ENCODE data around the gene TSHZ2.

TSHZ2 gene

DNA sequence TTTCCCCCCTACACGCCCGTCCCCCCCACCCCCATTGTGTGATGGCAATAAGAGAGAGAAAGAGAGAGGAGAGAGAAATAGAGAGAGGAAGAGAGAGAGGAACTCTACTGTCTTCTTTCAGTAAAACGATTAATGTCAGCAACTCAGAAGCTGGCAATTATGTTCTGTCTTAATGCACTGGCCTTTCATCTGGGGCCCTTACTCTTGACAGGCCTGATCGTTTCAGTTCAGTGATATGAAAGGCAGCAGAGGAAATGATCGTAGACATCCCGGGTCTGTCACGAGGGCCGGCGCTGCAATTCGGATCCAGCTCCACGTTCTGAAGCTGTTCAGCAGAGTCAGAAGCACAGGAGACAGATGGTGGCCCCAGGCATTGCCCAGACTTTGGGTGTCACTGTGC lies 312.5 kb downstream of the TSHZ2 start:
- DNase-seq (ENCODE audit: low spot score), result no peak

DNA sequence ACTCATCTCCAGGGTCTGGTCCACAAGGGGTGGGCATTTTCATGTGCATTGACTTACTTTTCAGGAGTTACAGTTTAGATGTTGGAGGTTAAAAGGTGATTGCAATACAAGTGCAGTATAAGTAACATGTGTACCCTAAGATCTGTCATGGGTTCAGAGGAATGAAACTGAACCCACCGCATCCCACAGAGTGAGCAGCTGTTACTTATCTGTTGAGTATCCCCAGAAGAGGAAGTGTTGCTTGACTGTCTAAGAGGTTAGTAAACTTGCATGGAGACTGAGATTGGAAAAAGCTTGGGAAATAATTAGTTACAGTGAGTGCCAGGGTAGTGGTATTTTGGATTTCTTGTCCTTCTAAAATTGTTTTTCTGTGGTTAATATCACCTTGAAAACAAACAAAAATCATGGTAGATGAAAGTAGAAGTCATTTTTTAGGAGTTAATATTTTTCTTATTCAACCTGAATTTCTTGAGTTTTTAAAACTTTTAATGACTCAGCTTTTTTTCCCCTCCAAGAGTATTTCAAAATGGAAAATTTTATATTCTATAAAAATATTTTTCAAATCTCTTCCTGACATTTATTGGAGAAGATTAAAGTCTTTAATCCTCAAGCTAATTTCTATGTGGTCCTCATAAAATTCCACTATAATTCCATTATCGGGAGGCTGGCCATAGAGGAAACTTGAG lies 315.3 kb downstream of the TSHZ2 start:
- no peak for DNase-seq (ENCODE audit: low spot score)

DNA sequence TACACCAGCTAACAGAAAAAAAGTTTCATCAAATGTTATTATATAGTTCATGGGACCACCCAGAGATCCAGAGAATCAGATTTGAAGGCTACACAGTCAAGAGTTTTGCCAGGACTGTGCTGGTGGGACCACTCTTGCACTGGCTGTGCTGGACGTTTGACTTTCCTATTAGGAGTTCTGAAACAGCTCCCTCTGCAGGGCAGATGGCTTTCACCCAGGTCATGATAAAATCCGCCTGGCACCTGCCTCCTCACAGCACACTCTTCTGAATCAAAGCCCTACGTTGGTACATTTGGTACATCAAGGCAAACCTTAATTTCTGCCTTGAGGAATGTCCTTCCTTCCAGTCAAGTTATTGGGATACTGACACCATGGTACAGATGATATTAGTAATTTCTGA lies 319.4 kb downstream of the TSHZ2 start:
- DNase-seq (ENCODE audit: low spot score), result no peak

DNA sequence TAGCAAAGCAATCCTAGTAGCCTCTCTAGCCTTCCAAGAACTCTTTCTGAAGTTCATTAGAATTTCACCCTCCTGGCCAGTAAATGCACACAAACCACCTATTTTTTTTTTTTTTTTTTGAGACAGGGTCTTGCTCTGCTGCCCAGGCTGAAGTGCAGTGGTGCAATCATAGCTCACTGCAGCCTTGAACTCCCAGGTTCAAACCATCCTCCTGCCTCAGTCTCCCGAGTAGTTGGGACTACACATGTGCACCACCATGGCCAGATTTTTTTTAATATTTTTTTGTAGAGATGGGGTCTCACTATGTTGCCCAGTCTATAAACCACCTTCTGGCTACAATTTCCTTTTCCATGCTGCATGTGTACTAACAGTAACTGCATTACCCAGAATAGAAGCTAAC lies 320.2 kb downstream of the TSHZ2 start:
- no peak for DNase-seq (ENCODE audit: low spot score)

DNA sequence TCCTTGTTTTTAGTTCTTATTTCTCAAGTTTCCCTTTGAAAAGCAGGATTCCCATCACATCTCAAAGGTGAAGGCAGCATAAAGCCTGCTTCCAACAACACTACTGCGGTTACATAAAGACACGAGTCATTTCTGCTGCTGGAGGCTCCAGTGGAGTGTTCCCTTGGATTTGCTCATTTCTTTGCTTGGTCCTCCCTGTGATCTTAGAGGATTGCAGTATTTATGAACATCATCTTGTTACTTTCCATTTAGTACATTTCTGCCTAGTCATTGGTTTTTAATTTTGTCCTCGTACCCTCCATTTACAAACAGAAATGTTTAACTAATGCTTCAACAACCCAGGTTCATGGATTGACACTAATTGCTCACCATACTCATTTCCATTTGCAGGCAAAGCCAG lies 322.6 kb downstream of the TSHZ2 start:
- DNase-seq (ENCODE audit: low spot score), result no peak

DNA sequence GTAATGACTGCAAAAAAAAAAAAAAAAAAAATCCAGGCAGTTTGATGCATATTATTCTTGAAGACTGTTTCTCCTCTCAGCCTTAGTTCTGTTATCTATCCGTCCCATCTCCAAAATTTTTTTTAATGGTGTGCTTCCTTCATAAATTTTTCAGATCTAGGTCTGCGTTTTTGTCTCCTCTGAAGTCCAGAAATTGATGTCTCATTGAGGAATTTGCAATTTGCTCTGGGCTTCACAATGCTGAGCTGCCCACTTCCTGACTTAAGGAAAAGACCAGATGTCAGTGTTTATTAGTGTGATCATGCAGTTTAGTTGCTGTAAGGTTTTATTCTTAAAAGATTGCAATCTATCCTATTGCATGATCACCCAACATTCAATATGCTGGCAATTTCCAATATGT lies 323.9 kb downstream of the TSHZ2 start:
- DNase-seq (ENCODE audit: low spot score), result no peak

DNA sequence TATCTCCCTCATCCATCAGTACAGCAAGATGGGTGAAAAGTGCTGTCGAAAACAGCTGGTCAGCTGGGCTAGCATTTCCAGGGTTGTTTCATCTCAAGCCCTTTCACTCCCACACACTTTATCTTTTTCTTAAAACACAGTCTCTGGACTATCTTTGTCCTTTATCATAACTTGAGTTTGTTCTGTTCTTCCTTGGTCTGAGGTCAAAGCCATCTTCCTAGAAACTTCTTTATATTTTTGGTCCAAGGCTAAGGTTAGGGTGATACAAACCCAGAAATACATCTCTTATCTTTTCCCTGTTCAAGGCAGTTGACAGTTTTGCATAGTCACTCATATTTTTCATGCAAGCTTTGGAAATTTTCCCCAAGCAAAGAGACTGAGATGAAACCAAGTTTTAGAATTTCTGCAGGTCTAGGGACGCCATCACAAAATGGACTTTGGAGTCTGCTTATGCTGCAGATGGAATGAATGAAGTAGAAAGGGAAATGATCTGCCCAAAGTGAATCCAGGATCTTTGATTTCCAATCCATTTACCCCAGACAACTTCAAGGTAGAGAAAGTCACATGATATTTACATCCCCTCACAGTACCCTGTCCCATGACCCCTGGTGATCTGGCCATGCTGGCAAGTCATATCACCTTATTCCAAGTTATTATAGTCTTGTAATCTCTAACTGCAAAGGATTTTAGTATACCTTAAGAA lies 324.4 kb downstream of the TSHZ2 start:
- DNase-seq (ENCODE audit: low spot score), result no peak

DNA sequence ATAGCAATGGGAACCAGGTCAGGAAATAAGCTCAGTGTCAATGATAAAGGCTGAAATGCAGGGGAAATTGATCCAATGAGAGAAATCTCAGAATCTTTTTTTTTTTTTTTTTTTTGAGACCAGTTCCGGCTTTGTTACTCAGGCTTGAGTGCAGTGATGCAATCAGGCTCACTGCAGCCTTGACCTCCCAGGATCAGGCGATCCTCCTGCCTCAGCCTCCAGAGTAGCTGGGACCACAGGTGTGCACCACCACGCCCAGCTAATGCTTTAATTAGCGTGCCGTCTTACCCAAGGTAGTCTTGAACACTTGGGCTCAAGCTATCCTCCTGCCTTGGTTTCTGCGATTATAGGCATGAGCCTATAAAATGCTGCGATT lies 325.0 kb downstream of the TSHZ2 start:
- no peak for DNase-seq (ENCODE audit: low spot score)

DNA sequence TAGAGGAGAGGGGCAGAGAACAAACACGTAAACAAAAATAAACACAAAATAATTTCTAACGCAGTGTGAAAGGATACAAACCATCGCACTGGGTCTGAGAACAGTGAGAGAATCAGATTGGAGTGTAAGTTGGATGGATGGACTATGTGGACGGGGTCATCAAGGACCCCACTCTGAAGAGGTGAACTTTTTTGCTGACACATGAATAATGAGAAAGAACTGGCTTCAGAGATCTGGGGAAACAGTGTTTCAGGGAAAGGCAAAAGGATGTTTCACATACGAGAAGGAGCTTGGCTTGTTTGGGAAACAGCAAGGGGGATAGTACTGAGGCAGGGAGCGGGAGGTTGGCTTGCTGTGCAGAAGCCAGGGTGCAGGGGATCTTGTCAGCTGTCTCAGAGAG lies 326.1 kb downstream of the TSHZ2 start:
- no peak for DNase-seq (ENCODE audit: low spot score)

DNA sequence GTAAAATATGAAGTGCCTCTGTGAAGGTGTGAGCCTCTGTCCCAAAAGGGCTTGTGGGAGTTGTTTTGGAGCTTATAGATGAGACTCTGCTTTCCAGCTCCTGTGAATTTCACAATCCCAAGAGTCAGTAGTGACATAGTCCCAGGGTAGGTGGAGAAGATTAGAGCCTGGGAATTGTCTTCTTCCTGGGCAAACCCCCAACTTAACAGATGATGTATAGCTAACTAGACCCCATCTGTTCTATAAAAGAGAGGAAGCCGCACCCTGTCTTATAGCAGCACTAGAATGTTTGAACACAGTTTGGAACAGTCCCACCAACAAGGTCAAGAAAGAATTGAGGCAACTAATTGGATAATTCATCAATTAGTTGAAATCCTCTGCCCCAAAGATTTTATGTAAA lies 326.8 kb downstream of the TSHZ2 start:
- no peak for DNase-seq (ENCODE audit: low spot score)

DNA sequence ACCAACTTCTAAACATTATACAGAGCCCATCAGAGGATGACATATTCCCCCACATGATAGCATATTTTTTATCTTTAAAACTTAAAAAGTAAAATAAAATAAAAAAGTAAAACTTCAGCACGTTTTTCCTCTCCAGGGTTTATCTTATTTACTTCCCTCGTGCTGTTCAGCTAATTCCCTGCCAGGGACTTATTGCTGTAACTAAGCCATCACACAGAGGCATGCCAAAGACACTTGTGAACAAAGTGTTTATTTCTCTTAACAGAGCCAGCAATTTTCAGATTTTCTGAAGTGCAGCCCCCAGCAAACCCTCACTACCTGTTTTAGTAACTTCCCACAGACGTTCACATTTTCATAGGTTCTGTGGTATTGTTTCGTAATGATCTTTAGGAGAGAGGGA lies 327.7 kb downstream of the TSHZ2 start:
- no peak for DNase-seq (ENCODE audit: low spot score)

DNA sequence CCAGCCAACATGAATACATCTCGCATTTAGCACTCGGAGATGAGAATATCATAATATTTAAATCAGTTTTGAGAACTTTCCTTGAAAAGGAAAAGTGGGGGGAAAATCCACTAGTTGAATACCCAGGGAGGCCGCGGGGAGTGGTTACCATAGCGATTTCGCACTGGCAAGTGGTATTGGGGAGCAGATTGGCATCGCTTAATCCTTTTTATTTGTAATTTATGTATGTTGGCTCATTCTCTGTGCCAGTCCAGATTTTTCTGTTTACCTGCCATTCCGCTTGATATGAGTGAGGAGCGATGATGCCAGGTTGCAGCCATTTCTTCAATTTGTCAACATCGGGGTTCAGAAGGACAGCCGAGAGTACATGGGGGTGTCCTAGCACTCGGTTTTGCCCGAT lies 329.7 kb downstream of the TSHZ2 start:
- DNase-seq (ENCODE audit: low spot score), result no peak

DNA sequence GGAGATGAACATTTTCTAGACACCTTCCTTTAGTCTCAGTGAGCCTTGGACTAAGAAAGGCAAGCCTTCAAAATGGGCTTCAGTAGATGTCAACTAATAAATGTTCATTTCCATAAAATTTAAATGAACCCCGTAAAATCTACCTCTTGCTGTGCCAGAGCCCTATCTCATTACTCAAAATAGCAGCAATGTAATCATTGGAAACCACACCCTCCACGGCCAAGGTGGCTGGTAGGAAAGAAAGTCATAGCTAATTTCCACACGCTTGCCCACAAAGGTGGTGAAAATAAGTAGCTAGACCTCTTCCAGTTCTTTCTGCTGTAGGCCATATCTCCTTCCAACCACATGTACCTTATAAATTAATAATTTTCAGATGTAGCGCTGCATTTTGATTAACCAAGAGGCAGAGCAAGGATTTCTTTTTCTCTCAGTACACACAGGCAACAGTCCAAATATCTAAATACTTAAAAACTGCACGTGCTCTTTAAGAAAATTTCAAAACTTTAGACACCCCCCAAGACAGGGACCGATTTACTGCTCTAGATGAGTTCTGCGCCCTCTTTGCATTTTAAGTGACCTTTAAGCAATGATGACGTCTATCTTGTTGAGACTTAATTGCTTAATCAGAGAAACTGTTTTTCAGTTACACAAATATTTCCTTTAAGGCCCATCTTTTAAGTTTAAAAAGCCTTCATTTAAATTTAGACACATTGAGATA lies 330.7 kb downstream of the TSHZ2 start:
- DNase-seq (ENCODE audit: low spot score), result no peak

DNA sequence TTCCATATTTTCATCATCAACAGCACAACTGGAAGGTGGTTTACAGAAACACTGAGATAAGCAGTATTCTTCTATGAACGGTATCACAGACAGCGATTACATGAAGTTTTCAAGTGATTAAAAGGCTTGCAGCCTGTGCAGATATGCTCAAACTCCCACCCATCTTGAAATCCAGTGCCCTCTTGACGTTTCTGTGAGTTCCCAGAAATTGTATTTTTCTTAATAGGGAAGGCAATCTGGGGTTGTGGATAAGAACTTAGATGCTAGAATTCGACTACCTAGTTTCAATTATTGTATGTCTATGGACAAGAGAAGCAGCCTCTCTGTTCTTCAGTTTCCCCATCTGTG lies 331.2 kb downstream of the TSHZ2 start:
- no peak for DNase-seq (ENCODE audit: low spot score)

DNA sequence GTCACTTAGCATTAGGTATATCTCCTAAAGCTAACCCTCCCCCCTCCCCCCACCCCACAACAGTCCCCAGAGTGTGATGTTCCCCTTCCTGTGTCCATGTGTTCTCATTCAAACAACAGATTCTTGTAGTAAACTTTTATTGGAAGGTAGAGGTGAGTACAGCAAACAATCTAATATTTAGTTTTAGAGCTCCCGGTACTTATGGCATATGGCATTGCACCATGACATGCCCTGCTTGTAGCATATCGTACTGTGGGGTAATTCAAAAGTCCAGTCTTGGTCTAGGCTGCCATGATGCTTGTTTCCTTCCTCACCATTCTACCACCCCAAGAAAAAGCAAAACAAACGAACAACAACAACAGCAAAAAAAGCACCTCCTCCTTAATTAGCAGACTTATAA lies 332.0 kb downstream of the TSHZ2 start:
- DNase-seq (ENCODE audit: low spot score), result no peak

DNA sequence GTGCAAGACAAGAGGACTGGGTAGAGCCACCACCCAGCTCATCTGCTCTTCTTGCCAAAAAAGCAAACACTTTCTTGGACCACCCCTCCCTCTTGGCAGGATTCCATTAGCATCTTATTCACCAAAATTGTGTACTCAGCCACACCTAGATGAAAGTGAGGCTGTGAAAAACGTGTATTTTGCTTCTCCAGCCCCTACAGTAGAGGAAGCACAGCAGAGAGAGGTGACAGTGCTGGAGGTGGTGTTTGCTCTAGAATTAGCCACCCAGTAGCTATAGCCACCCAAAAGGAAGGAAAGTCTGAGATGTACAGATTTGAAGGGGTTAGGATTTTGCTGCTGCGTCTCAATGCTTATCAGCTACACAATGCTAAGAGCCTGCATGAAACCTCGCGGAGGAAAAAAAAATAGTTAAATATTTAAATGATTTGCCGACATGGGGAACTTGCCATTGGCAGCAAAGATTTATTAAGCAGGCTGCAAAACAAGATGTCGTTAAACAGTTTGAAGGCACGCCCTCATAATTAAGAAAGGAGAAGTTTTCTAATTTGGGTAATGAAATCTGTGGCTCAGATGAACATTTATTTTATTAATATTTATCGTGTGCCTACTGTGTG lies 334.1 kb downstream of the TSHZ2 start:
- no peak for DNase-seq (ENCODE audit: low spot score)

DNA sequence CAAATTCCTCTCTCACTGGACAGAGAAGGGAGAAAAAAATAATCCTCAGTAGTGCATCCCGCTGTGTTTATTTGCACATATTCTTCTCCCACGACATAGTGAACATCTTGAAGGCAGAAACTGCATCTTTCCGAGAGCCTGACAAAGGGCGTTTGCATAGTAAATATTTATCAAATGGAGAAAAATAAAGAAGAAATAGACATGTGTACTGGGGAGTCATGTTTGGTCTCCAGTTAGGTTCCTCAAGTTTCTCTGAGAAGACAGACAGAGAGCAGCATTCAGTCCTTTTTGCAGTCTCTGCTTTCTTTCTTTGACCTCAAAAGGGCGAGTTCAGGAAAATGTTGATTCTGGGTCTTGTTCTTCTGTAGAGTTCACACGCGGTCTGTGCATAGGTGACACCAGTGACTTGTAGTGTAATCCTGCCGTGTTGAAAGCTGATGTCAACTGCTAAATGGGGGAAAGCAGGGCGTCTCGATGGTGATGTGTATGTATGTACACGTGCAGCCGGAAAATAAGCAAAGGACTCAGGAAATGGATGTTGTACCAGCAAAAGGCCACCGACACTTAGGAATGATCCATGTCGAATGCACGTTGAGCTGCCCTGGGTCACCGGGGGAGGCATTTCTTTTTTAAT lies 335.9 kb downstream of the TSHZ2 start:
- DNase-seq (ENCODE audit: low spot score), result no peak

DNA sequence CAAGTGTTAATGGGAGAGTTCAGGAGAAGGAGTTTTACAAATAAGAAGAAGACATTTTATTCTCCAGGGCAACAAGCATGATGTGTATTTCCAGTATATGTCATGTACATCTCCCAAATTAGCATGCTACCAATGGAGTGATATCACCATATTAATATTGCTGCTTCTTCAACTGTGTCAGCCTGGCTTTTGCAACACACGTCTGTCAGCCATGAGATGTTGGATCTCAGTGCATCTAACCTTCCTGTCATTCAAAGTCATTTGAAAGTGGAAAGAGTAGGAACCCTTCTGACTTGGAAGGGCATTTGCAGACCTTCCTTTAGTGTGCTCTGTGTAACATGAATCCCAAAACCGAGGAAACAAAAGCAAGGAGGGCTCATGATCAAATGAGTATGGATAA lies 337.4 kb downstream of the TSHZ2 start:
- no peak for DNase-seq (ENCODE audit: low spot score)

DNA sequence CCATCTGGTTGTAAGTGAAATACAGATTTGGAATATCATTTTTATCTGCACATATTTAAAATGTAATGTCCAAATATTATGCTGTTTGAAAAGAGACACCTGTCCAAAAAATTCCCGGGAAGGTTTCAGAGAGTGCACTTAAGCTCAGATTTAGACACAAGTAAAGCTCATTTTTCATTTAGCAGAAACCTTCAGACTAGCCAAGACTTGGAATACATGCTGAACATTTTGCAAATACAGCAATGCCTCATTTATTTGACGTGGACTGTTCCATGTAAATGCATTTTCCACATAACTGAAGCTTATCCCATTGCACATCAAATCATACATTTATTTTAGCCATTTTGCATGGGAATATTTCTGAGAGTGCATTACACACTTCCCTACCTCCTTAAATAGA lies 340.8 kb downstream of the TSHZ2 start:
- no peak for DNase-seq (ENCODE audit: low spot score)

DNA sequence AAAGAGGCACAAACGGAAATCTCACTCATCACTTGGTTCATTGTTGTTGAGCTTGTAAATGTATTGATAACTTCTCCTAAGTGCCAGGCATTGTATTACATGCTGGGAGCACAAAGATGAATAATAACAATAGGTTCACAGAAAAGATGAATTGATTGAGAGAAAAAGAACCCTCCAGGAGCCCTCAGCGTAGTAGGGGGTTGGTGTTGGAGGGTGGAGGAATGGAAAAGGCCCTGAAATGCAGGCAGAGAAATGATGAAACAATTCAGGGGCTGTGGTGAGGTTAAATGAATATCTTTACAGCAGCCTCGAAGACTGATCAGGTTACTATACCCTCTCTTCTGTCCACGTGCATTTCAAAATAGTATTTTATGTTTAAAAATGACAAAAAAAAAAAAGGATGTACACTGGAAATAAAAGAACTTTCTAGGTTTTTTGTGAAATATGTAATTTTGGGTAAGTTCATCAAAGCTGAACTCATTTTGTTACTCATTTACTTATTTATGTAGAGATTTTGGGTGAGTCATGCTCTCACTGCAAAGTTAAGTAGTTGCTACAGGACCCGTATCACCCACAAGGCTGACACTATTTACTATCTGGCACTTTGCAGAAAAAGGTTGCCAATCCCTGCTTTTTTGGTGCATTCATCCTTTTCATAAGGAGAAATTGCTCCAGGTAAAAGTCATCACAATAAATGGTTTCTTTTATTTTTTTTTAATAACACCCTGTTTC lies 344.2 kb downstream of the TSHZ2 start:
- DNase-seq (ENCODE audit: low spot score), result no peak

DNA sequence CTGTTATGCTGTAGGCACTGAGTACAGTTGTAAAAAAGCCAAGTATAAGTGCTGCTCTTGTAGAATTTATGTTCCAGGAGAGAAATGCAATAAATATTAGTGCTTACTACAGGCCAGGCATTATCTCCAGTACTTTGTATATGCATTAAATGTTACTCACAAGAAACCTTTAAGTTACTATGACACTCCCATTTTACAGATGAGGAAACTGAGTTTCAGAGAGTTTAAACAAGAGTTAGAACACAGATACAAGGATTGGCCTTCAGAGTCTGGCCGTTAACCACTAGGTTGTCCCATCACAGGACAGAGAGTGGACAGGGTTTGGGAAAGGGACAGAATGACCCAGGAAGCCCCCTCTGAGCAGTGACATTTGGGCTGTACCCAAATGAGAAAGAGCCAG lies 347.0 kb downstream of the TSHZ2 start:
- DNase-seq (ENCODE audit: low spot score), result no peak

DNA sequence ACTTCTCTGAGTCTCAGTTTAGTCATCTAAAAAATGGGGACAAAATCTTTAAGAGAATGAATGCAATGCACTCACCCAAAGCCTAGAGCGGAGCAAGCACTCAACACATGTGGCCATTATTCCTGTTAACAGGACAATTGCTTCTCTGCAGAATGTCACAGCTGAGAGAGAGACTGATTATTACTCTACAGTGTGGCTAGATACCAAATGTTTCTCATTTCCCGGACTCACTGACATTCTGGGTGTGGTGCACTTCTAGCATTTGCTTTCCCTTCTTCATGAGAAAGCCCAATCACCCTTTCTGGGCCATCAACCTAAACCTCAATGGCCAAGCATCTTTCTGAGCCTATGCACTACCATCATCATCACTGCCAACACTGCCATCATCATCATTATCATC lies 347.6 kb downstream of the TSHZ2 start:
- DNase-seq (ENCODE audit: low spot score), result no peak
